ENCODE results near the gene MACF1. TPM values are rescaled to one million over a fixed set of nuclear protein-coding genes. Genes with fewer than 3 reads are reported as not detected.

The MACF1 gene
- total and polyA plus RNA-seq, 12 donors: 85.3 to 379 (median 305) TPM

DNA sequence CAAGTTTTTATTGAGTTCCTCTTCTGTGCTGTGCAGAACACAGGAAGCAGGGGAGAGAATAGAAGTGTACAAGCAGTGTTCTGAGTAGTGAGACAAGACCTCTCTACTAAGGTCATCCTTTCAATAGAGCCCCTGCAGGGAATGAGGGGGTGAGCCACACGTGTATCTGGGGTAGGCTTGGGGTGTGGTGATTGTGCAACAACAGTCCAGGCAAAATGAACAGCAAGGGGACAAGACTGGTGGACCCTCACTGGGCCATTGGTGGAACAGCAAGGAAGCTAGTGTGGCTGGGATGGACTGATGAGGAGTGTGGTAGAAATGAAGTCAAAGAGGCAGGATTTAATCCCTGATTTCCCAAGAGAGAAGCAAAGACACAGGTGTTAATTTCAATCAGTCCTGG is 278.8 kb downstream of the MACF1 start:
- peaks cover 0 to 18% (median 2%) of the 10 kb centered on the region in 9 donors for H3K4me1 ChIP-seq
- no peak overlapping the region for H3K27ac ChIP-seq
- ATAC-seq (no peak), DNase-seq (no peak)
- no peaks in the 10 kb centered on the region for H3K27me3 ChIP-seq
- 47 to 57% methylated on average over 1 of the region's 1 CpG for WGBS, 2 donors
- intact Hi-C loops (cut with DNase I): loop anchor here in 1 of 10 donors (10.0 kb wide), 1 partner anchor 52 kb away; no protein-coding TSS in a partner anchor
- TF ChIP-seq, protein P1, sequence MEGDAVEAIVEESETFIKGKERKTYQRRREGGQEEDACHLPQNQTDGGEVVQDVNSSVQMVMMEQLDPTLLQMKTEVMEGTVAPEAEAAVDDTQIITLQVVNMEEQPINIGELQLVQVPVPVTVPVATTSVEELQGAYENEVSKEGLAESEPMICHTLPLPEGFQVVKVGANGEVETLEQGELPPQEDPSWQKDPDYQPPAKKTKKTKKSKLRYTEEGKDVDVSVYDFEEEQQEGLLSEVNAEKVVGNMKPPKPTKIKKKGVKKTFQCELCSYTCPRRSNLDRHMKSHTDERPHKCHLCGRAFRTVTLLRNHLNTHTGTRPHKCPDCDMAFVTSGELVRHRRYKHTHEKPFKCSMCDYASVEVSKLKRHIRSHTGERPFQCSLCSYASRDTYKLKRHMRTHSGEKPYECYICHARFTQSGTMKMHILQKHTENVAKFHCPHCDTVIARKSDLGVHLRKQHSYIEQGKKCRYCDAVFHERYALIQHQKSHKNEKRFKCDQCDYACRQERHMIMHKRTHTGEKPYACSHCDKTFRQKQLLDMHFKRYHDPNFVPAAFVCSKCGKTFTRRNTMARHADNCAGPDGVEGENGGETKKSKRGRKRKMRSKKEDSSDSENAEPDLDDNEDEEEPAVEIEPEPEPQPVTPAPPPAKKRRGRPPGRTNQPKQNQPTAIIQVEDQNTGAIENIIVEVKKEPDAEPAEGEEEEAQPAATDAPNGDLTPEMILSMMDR (IDR thresholded peaks at IDR 0.05): no peak
- no peaks in the 10 kb centered on the region for H3K9me3 ChIP-seq
- H3K4me3 ChIP-seq: no peak overlapping the region
- H3K36me3 ChIP-seq: peaks cover 0 to 100% (median 76%) of the 10 kb centered on the region in 9 donors

DNA sequence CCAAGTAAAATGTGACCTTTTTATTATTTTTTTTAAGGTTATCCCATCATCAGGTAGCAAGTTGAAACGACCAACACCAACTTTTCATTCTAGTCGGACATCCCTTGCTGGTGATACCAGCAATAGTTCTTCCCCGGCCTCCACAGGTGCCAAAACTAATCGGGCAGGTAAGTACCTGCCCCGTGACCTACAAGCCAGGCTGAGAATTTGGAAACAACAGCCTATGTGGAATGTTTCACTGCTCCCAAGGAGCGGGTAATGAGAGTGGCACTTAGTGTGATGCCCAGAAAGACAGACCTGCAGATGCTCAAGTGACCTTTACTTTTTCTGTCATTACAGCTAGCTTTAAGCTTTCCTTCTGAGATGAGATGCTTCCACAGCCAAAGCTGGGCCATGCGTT is 280.1 kb downstream of the MACF1 start:
- peak in 1 of 8 donors; percentile 13 for ATAC-seq
- Histone ChIP-seq H3K9me3 (no peaks in the 10 kb centered on the region), H3K27ac (peak overlapping the region in 5 of 10 donors; percentile 15 to 71 (median 64)), H3K27me3 (no peaks in the 10 kb centered on the region), H3K4me1 (peaks cover 0 to 18% (median 3%) of the 10 kb centered on the region in 9 donors), H3K4me3 (no peak overlapping the region), H3K36me3 (peaks cover 0 to 89% (median 63%) of the 10 kb centered on the region in 9 donors)
- TF ChIP-seq, protein P1 (IDR thresholded peaks at IDR 0.05): no peak
- intact Hi-C loops (cut with DNase I): loop anchor here in 1 of 10 donors (10.0 kb wide), 1 partner anchor 50 kb away; no protein-coding TSS in a partner anchor
- WGBS, 2 donors: 95 to 96% methylated on average over 7 of the region's 7 CpGs
- no peak for DNase-seq

DNA sequence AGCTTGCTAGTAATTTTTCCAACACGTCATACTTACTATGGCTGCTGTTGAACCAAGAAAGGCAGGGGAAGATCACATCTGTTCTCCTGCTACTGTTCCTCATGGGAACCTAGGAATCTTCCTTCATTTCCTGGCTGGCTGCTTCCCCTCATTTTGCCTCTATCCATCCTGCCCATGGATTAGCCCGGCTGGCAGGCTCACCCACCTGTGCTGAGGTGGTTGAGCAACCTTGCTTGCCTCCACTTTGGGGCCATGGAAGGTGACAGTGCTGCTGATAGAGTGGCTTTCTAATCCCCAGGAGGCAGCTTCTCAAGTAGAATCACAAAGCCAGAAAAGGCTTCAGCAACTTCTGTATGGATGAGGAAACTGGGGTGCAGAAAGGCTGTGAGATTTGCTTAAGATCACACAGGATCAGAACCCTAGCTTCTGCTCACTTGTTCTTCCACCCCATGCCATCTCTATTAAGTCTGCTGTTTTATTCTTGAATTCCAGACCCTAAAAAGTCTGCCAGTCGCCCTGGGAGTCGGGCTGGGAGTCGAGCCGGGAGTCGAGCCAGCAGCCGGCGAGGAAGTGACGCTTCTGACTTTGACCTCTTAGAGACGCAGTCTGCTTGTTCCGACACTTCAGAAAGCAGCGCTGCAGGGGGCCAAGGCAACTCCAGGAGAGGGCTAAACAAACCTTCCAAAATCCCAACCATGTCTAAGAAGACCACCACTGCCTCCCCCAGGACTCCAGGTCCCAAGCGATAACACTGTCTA is 280.7 kb downstream of the MACF1 start:
- peak overlapping the region in 7 of 10 donors; percentile 23 to 71 (median 61) for H3K27ac ChIP-seq
- peaks cover 0 to 1% (median 0%) of the 10 kb centered on the region in 7 donors for H3K27me3 ChIP-seq
- peaks cover 0 to 18% (median 3%) of the 10 kb centered on the region in 9 donors for H3K4me1 ChIP-seq
- ATAC-seq (peak in 7 of 8 donors; percentile 29 to 80 (median 61)), DNase-seq (peak; percentile 41 to 49)
- H3K36me3 ChIP-seq: peaks cover 0 to 82% (median 59%) of the 10 kb centered on the region in 9 donors
- intact Hi-C loops (cut with DNase I): loop anchor here in 1 of 10 donors (10.0 kb wide), 1 partner anchor 50 kb away; no protein-coding TSS in a partner anchor
- no peak overlapping the region for H3K4me3 ChIP-seq
- H3K9me3 ChIP-seq: no peaks in the 10 kb centered on the region
- WGBS, 2 donors: 58 to 74% methylated on average over 14 of the region's 14 CpGs
- TF ChIP-seq, protein P1 (IDR thresholded peaks at IDR 0.05): no peak

DNA sequence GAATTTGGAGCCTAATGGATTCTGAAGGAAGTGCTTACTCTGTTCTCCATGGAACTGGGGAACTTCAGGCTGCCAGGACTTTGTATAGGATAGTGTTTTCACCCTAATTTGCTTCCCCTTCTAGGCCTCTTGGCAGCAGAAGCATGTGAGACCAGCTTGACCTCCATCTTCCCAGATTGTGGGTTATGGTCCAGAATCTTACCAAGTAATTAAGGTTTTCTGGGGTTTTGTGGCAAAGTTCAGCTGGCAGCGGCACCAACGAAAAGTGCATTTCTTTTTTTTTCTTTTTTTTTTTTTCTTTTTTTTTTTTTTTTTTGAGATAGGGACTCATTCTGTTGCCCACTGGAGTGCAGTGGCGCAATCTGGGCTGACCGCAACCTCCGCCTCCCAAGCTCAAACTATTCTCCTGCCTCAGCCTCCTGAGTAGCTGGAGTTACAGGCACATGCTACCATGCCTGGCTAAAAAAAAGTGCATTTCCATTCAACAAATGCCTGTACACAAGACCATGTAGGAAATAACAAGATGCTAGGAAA is 283.6 kb downstream of the MACF1 start:
- intact Hi-C loops (cut with DNase I): loop anchor here in 1 of 10 donors (10.0 kb wide), 1 partner anchor 47 kb away; no protein-coding TSS in a partner anchor
- 94 to 98% methylated on average over 5 of the region's 5 CpGs for WGBS, 2 donors
- DNase-seq (no peak), ATAC-seq (no peak)
- Histone ChIP-seq H3K4me3 (no peak overlapping the region), H3K27ac (no peak overlapping the region), H3K27me3 (peaks cover 6 to 28% (median 20%) of the 10 kb centered on the region in 7 donors), H3K9me3 (no peaks in the 10 kb centered on the region), H3K4me1 (peaks cover 0 to 20% (median 10%) of the 10 kb centered on the region in 9 donors), H3K36me3 (peaks cover 0 to 54% (median 39%) of the 10 kb centered on the region in 9 donors)
- TF ChIP-seq, protein P1 (IDR thresholded peaks at IDR 0.05): no peak

Data from heart right ventricle (tissue), 16 donors.